Islet precursor cell (in vitro differentiated cells): ENCODE results near the gene AMN.

ENCODE experiments used
- DNase-seq: peaks from one replicate; pipeline ENCODE4 v3.0.0-alpha.2; 2018

Gene AMN

DNA sequence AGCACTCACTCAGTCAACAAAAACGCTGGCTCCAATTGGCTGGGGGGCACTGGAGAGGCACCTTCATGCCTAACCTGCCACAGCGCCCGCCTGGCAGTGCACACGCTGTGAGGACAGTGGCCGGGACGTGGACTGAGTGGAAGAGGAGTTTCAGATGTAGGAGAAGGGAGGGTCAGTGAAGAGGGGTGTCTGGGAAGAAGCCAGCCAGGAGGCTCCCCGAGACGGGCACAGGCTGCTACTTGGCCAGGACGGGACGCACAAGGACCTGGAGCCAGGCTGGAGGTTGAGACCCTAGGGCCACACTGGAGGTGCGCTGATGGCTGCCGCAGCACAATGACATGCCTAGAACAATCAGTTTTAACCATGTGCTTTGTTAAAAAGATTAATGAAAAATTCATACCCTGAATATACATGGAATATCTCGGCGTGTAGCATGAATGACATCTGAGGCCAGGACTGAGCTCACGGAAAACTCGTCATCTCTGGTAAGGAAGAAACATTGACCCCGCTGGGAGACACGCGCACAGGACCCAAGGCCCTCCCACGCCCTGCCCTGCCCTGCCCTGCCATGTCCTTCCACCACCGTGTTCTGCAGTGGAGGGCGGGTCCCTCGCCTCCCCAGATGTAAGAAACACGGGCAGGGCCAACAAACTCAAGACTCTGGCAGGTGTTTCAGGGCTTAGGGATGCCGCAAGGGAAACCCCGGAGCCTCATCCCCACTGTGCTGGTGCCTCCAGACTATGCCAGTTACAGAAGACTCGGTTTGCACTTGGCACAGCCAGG lies 25.0 kb downstream of the AMN start:
- DNase-seq: peak; percentile 34

- DNase-seq: no peak
Measured at GRCh38 chr14:102948698-102949061, 26.2 kb downstream of the AMN start.

DNA sequence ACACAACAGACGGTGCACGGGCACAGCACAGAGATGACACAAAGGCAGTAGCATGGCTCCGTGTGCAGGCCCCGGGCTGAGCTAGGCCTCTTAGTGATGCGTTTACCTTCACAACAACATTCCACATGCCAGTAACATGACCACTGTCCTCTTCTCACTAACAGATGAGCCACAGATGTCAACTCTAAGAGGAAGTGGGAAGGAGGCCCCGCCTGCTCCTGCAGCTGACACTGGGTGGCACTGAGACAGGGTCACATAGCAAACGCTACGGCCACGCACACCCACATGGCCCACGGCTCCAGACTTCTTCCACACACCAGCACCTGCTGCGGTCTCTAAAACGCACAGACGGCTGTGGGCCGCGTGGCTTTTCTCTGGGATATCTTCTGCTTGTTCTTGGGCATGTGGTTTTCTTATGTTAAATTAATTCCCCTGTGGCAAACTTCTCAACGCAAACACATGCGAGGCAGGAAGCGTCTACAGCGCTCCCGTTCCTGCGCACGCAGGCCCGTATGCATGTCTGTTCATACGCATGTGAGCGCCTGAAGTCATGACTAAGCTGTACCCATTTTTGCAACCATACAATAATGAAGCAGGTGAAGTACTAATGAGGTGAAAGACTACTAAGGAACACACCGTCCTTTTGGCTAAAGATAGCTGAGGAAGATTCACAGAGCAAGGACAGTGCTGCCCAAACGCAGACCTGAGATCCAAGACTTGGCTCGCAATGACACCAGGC lies 26.8 kb downstream of the AMN start:
- peak; percentile 56 for DNase-seq

- DNase-seq: peak; percentile 49
Measured at GRCh38 chr14:102949801-102950451, 27.5 kb downstream of the AMN start.

- peak; percentile 37 for DNase-seq
Measured at GRCh38 chr14:102951034-102951433, 28.6 kb downstream of the AMN start.

- no peak for DNase-seq
Measured at GRCh38 chr14:102951799-102952198, 29.3 kb downstream of the AMN start.

DNA sequence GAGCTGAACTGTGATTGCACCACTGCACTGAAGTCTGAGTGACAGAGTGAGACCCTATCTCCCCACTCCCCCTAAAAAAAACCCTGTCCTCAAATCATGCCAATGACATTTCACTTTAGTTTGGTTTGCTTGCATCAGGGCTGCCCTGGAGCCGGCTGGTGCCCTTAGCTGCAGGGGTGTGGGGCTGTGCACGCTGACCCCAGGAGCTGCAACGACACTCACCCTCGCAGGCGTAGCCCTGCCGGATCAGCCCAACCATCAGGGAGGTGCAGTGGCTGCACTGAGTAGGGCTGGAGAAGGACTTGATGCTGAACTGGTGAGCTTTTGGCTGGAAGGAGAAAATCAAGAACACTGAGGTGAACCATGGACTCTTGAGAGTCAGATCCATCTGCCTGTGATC lies 29.8 kb downstream of the AMN start:
- DNase-seq: peak; percentile 35

DNA sequence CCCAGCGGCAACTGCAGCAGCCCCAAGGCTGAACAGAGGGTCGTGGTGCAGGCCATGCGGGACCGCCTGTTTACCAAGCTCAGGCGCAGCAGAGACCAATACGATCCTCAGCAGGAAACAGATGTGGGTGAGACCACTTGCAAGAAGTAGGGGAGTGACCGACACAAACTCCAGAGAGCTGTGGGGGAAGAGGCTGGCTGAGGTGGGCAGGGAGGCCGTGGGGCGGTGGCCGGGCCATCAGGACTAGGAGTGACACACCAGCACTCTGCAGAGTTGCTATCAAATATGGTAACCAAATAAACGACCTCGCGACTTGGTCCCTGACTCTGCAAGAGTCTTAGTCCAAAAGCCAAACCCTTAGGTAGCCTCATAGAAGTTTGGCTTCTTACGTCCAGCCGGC lies 30.6 kb downstream of the AMN start:
- peak; percentile 36 for DNase-seq

DNA sequence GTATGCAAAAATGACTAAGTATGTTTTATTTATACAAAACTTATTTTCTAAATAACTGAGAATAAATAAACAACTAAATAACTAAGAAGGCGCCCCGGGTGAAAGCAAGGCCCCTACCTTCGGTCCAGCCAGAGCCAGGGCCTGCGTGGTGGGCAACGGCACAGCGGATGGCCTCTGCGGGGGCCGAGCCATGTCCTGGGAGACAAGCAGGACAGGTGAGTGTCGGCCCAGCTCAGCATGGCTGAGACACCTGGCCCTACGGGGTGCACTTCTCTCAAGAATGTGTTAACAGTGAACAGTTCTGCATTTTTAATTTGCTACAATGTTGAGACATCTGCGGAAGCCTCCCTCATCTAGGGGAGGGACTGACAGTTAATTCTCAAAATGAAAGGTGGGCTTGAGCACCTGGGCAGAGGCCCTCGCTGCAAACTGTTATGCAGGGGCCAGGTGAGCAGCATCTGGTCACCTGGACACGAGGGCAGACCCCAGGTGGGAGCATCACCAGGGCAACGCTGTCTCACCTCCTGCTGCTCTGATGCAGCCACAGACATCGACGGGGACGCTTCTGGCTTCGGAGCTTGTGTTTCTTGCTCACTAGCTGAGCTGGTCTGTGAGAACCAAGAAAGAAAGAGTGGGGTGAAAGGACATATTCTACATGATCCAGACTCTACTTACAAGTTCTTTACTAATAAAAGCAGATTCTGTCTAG lies 31.8 kb downstream of the AMN start:
- DNase-seq: no peak

GRCh38 chr14:102955636-102956408 lies 33.4 kb downstream of the AMN start:
- DNase-seq: no peak

DNA sequence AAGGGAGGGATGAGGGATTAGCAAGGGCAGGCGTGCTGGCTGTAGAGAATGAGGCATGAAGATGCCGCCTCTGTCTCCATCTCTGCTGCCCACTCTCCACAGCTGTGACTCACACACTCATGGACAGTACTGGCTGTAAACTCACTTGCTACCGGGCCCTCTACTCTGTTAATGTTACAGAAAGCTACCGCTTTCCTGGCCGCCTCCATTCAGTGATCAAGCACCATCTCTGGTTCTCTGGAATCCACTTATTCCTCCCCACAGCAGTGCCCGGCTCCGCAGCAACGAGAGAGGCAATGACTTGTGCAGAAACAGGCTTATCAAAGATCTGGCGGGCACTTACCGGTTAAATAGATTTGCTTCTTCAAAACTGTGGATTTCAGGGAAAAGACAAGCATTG lies 34.8 kb downstream of the AMN start:
- DNase-seq: no peak

- DNase-seq: no peak
Measured at GRCh38 chr14:102958461-102958860, 36.0 kb downstream of the AMN start.

DNA sequence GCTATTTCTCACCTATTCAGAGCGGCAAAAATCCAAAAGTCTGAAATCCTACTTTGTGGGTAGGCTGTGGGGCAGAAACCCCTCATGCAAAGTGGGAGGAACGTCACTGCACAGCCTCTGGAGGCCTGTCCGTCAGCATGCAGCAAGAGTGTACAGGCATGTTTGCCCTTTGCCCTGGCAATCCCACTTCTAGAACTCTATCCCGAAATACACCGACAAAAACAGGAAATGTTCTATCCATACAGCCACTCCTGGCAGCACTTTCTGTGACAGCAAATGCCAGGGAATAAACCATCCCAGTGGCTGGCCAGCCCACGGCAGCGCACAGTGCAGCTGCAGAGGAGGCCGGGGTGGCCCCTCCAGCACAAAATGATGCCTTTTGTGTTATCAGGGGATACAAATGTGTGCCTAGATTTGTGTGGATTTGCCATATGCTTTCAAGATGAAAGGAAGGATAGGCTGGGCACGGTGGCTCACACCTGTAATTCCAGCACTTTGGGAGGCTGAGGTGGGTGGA lies 39.7 kb downstream of the AMN start:
- no peak for DNase-seq

DNA sequence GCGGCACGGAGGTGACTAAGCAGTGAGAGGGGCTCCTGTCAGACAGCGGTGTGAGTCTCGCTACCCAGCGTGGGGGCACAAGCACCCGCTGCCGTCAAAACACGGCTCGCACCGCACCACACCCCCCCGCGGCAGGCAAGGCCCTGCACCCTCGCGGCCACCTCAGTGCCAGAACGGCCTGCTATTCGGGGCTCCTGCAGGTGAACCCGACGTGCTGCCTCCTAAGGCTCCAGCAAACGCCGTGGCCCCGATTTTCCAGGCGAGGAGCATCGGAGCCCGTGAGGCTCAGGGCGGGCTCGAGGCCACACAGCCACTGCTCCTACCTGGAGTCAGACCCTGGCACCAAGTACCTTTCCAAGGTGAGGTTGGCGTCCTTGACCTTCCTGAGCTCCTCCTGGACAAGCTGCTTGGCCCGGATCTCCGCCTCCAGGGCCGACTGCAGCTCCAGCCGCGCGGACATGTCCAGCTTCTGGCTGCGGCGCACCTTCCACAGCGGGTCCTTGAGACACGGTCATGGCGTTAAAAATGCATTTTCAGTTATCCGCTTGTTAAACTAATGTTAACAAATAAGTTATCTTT lies 41.8 kb downstream of the AMN start:
- DNase-seq: no peak

DNA sequence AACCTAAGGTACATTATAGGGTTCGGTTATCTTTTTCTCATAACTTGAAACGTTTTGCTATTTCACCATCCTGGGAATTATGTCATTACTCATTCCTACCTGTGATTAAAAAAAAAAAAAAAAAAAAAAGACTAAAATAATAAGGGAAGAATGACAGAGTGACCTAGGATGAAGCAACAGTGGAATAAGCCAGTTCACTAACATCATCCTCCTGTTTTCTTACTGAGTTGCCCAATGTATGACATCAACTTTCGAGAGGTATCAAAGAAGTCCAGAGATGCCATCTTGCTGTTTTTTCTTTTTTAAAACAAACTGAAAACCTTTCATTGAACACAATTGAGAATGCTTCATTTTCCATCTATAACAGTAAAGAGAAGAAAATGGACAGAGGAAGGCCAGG lies 42.8 kb downstream of the AMN start:
- DNase-seq: no peak

GRCh38 chr14:102965971-102966655 lies 43.6 kb downstream of the AMN start:
- no peak for DNase-seq

GRCh38 chr14:102966681-102967505 lies 44.4 kb downstream of the AMN start:
- no peak for DNase-seq

GRCh38 chr14:102967506-102967795 lies 45.0 kb downstream of the AMN start:
- DNase-seq: no peak

DNA sequence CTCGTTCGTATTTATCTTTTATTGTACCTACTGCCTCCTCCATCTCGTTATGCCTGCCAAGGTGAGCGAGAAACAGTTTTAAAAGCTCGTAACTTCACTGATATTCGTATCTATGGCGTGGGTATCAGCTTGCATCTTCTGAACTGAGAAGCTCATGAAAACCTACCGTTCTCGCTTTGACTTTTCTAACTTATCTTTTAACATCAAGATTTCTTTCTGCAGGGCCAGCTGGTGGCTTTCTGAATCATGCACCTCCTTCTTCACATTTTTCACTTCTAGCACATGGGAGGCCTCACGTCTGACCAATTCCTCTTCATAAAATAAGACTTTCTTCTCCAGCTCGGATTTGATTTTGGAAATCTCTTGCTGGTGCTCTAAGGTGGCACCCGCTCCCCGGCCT lies 45.8 kb downstream of the AMN start:
- DNase-seq: no peak

GRCh38 chr14:102969060-102969791 lies 46.8 kb downstream of the AMN start:
- no peak for DNase-seq
